Measurements from ENCODE around the gene IFNL2. TPM values are rescaled to one million over a fixed set of nuclear protein-coding genes. Genes with fewer than 3 reads are reported as not detected.
"Not testable (repeated sequence)": the region's sequence is repeated elsewhere in the genome, so short reads cannot be mapped to it uniquely, and the experiment has no call there.

The IFNL2 gene
- total RNA-seq, 1 donor from 2014 or later = not detected

- Mint-ChIP-seq H3K36me3 (peaks cover 27% of the 10 kb centered on the region), H3K9me3 (no peaks in the 10 kb centered on the region), H3K4me3 (peak overlapping the region; percentile 79), H3K27ac (peak overlapping the region; percentile 44), H3K4me1 (ENCODE audit: unreplicated experiment) (peaks cover 24% of the 10 kb centered on the region), H3K27me3 (peaks cover 52% of the 10 kb centered on the region)
- TF ChIP-seq, protein P1, sequence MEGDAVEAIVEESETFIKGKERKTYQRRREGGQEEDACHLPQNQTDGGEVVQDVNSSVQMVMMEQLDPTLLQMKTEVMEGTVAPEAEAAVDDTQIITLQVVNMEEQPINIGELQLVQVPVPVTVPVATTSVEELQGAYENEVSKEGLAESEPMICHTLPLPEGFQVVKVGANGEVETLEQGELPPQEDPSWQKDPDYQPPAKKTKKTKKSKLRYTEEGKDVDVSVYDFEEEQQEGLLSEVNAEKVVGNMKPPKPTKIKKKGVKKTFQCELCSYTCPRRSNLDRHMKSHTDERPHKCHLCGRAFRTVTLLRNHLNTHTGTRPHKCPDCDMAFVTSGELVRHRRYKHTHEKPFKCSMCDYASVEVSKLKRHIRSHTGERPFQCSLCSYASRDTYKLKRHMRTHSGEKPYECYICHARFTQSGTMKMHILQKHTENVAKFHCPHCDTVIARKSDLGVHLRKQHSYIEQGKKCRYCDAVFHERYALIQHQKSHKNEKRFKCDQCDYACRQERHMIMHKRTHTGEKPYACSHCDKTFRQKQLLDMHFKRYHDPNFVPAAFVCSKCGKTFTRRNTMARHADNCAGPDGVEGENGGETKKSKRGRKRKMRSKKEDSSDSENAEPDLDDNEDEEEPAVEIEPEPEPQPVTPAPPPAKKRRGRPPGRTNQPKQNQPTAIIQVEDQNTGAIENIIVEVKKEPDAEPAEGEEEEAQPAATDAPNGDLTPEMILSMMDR (conservative IDR thresholded peaks at IDR 0.05) = no peak
- no peak for DNase-seq (ENCODE audit: extremely low spot score, unreplicated experiment)
Observed at GRCh38 chr19:39308531-39309304, 40.5 kb downstream of the IFNL2 start.

DNA sequence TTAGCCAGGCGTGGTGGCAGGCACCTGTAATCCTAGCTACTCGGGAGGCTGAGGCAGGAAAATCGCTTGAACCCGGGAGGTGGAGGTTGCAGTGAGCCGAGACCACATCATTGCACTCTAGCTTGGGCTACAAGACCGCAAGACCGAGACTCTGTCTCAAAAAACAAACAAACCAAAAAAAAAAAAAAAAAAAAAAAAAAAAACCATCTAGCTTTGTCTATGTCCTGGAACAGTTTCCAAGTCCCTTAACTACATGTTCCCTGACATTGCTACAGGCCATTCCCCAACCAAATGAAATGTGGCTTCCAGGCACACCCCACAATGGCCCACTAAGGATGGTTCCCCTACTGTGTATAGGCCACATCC, 41.1 kb downstream of the IFNL2 start:
- peaks cover 27% of the 10 kb centered on the region for H3K36me3 Mint-ChIP-seq
- H3K9me3 Mint-ChIP-seq; DNase-seq (ENCODE audit: extremely low spot score, unreplicated experiment); H3K4me3 Mint-ChIP-seq; H3K27ac Mint-ChIP-seq: not testable (repeated sequence)
- H3K4me1 Mint-ChIP-seq (ENCODE audit: unreplicated experiment) = peaks cover 24% of the 10 kb centered on the region
- peaks cover 49% of the 10 kb centered on the region for H3K27me3 Mint-ChIP-seq

DNA sequence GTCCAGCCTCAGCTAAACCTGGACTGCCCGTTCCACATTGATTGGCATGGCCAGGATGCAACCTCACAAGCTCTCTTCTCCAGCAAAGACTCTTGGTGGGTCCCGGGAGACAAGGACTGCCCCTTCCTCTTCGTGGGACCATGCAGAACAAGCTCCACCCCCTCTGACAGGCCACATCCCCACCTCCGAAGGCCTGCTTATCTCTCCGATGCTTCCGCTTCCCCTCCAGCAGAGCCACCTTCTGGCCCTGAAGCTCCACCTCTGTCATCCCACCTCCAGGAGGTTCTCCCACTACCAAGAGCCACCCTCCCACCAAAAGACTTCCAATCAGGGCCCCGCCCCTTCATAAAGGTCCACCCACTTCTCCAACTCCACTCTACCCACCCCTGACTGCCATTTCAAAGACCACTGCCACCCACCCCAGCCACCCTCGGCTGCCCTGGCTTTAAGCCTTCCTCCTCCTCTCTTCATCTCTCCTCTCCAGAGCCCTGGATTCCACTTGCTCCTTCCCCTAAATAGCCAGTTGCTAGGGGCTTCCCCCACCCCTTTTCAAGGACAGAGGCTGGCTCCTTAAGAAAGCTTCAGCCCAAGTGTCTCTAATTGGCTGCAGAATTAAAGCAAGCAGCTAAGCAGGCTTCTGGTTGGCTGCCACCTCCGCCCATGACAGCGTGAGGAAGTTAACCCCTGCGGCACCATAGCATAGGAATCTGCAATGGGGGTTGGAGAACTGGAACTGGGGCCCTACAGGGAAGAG, 42.5 kb downstream of the IFNL2 start:
- no peak overlapping the region for H3K4me3 Mint-ChIP-seq
- DNase-seq (ENCODE audit: extremely low spot score, unreplicated experiment) = no peak
- H3K9me3 Mint-ChIP-seq = no peaks in the 10 kb centered on the region

GRCh38 chr19:39314016-39314728, 46.0 kb downstream of the IFNL2 start:
- peaks cover 16% of the 10 kb centered on the region for H3K27me3 Mint-ChIP-seq
- no peak overlapping the region for H3K4me3 Mint-ChIP-seq
- no peak for DNase-seq (ENCODE audit: extremely low spot score, unreplicated experiment)
- peaks cover 27% of the 10 kb centered on the region for H3K36me3 Mint-ChIP-seq
- H3K4me1 Mint-ChIP-seq (ENCODE audit: unreplicated experiment) = peaks cover 5% of the 10 kb centered on the region
- H3K27ac Mint-ChIP-seq = no peak overlapping the region
- H3K9me3 Mint-ChIP-seq = no peaks in the 10 kb centered on the region
- TF ChIP-seq, protein P1 (conservative IDR thresholded peaks at IDR 0.05) = no peak

More for the DNA sequence above, 42.5 kb downstream of the IFNL2 start:
- Mint-ChIP-seq H3K4me1 (ENCODE audit: unreplicated experiment) (peaks cover 15% of the 10 kb centered on the region), H3K27ac (no peak overlapping the region), H3K27me3 (peaks cover 36% of the 10 kb centered on the region), H3K36me3 (peaks cover 27% of the 10 kb centered on the region)
- TF ChIP-seq, protein P1 (conservative IDR thresholded peaks at IDR 0.05) = no peak

DNA sequence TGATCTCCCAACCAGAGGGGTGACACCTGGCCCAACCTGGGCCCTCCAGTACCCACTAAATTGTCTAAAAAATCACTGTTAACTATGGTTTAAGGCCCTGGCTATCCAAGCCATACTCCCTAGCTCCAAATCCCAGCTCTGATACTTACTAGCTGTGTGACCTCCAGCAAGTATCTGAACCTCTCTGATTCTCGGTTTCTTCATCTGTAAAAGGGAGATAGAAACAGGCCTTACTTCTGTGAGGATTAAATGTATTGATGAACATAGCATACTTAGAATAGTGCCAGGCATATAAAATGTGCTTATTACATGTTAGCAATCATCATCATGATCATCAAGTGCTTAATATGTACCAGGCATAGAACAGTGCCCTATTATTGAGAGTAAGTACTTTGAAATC, 47.7 kb downstream of the IFNL2 start:
- no peak for DNase-seq (ENCODE audit: extremely low spot score, unreplicated experiment)
- TF ChIP-seq, protein P1 (conservative IDR thresholded peaks at IDR 0.05) = no peak
- H3K4me3 Mint-ChIP-seq = no peak overlapping the region

More for the DNA sequence above, 47.7 kb downstream of the IFNL2 start:
- Mint-ChIP-seq H3K36me3 (peaks cover 18% of the 10 kb centered on the region), H3K27ac (no peak overlapping the region), H3K9me3 (no peaks in the 10 kb centered on the region), H3K27me3 (peaks cover 9% of the 10 kb centered on the region), H3K4me1 (ENCODE audit: unreplicated experiment) (peaks cover 9% of the 10 kb centered on the region)

Measured in type B pancreatic cell (in vitro differentiated cells).